Middle frontal gyrus (tissue), 1 donor: ENCODE data around the gene EVA1A.

ENCODE experiments used
- DNase-seq: peaks from one replicate; pipeline ENCODE4 v3.0.0-alpha.2; 2015; ENCODE audit warnings: low spot score; ENCODE audit errors: extremely low spot score

EVA1A gene

GRCh38 chr2:75543446-75543845 lies 17.3 kb downstream of the EVA1A start:
- no peak for DNase-seq

- DNase-seq = no peak
These were observed 19.3 kb downstream of the EVA1A start for GRCh38 chr2:75541430-75541829.

GRCh38 chr2:75540994-75541393 lies 19.7 kb downstream of the EVA1A start:
- no peak for DNase-seq

- no peak for DNase-seq
These were observed 20.6 kb downstream of the EVA1A start for GRCh38 chr2:75539955-75540716.

GRCh38 chr2:75538521-75539490 lies 21.9 kb downstream of the EVA1A start:
- no peak for DNase-seq

GRCh38 chr2:75537658-75538057 lies 23.1 kb downstream of the EVA1A start:
- DNase-seq = no peak

GRCh38 chr2:75533135-75533534 lies 27.6 kb downstream of the EVA1A start:
- no peak for DNase-seq

GRCh38 chr2:75532488-75532887 lies 28.3 kb downstream of the EVA1A start:
- DNase-seq = no peak

GRCh38 chr2:75528221-75528977 lies 32.3 kb downstream of the EVA1A start:
- no peak for DNase-seq

GRCh38 chr2:75527676-75528075 lies 33.1 kb downstream of the EVA1A start:
- DNase-seq = no peak

- no peak for DNase-seq
These were observed 33.9 kb downstream of the EVA1A start for GRCh38 chr2:75526842-75527241.

GRCh38 chr2:75525434-75526310 lies 35.1 kb downstream of the EVA1A start:
- DNase-seq = no peak

GRCh38 chr2:75524276-75524911 lies 36.3 kb downstream of the EVA1A start:
- no peak for DNase-seq

- no peak for DNase-seq
These were observed 37.1 kb downstream of the EVA1A start for GRCh38 chr2:75523313-75524275.

GRCh38 chr2:75522543-75523312 lies 38.0 kb downstream of the EVA1A start:
- no peak for DNase-seq

- no peak for DNase-seq
These were observed 39.4 kb downstream of the EVA1A start for GRCh38 chr2:75521225-75521872.

GRCh38 chr2:75519843-75520242 lies 40.9 kb downstream of the EVA1A start:
- DNase-seq = no peak
